ENCODE measurements around the gene GPR39.
"Not testable (repeated sequence)": the region's sequence is repeated elsewhere in the genome, so short reads cannot be mapped to it uniquely, and the experiment has no call there.

The GPR39 gene

DNA sequence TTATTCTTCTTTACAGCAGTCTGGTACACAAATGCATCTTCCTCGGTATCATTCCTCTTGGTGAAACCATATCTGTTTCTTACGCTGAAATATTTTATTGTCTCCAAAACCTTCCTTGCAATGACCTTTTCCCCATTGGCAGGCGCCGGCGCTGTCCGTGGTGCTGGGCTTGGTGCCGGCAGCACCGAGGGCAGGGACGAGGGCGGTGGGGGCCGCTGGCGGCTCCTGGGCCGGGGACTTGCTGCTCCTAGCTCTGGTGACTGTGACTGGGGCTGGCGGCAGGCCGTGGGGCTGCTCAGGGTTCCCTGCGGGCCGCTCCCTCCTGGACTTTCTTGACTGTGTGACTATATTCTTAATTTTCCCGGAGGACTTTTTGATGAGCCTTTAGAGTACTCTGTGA is 72.5 kb downstream of the GPR39 start:
- no peak for DNase-seq (ENCODE audit: low read depth in 2 of 3, low spot score in 1 of 3)

DNA sequence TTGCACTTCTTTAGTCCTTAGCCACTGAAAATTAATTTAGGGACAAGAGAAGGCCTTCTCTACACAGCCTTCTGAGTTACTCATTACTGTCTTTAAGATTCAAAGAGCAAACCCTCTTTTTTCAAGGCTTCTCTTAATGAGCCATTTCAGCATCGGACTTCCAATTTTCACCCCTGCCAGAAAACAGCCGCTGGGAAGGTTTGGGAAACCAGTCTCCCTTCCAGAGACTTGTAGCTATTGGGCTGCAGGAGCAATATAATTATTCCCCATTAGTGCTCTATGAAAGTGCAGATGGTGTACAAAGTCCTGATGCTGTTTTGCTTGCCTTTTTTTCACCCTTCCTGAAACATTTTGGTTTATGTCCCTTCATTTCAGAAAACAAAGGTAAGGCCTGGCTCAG is 79.3 kb downstream of the GPR39 start:
- no peak for DNase-seq (ENCODE audit: low read depth in 2 of 3, low spot score in 1 of 3)

DNA sequence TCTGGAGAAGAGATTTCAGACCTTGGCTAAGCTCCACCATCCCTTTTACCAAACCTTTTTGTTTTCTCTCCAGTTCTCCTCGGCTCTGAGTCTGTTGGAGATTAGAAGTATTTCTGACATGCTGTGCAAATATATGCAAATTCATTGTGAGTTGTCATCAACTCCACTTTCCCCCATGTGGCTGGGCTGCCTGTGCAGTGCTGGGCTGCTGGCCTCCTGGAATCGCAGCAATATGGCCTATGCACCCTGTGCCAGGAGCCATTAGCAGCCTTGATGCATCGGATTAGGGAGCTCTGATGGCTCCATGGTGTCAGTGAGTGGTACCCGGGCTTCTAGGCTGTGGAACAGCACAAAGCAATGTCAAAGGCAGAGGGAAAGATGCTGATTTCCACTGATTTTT is 80.0 kb downstream of the GPR39 start:
- DNase-seq (ENCODE audit: low read depth in 2 of 3, low spot score in 1 of 3), result no peak

- DNase-seq (ENCODE audit: low read depth in 2 of 3, low spot score in 1 of 3), result no peak
These were observed 81.0 kb downstream of the GPR39 start for GRCh38 chr2:132497591-132497990.

DNA sequence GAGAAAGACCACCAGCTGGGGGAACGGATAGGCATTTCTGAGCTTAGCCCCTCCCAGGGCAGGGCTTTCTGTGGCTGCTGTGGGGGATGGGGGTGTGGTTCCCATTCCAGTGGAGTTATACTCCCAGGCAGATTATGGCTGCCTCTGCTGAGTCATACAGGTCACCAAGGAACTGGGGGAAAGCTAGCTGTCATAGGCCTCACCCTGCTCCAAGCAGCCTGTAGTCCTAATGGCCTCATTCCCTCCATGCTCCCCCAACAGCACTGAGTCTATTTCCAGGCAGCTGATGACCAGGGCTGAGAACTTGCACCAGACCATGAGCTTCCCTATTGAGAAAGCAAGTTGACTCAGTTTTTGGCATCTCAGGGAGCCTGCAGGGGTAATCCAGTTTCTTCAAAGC is 87.1 kb downstream of the GPR39 start:
- no peak for DNase-seq (ENCODE audit: low read depth in 2 of 3, low spot score in 1 of 3)

GRCh38 chr2:132515010-132515409 is 98.4 kb downstream of the GPR39 start:
- no peak for DNase-seq (ENCODE audit: low read depth in 2 of 3, low spot score in 1 of 3)

DNA sequence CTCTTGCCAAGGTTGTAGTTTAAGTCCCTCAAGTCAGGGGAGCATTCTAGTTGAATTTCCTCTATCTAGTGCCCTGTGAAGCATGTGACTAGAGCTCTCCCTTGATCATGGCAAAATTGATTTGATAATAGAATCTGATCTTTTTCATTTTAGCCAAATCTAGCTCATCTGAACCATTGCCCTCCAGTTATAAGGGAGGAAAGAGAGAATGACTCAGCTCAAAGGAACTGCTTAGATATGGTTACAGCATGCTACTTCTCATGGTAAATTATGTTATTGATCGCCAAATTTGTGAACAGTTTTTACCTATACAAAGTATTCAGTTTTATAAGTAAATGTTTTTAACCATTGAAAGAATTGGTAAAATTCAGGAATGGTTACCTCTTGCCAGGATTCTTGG is 100.8 kb downstream of the GPR39 start:
- DNase-seq (ENCODE audit: low read depth in 2 of 3, low spot score in 1 of 3), result no peak

GRCh38 chr2:132518302-132518701 is 101.7 kb downstream of the GPR39 start:
- no peak for DNase-seq (ENCODE audit: low read depth in 2 of 3, low spot score in 1 of 3)

GRCh38 chr2:132519566-132519965 is 103.0 kb downstream of the GPR39 start:
- DNase-seq (ENCODE audit: low read depth in 2 of 3, low spot score in 1 of 3), result no peak

- no peak for DNase-seq (ENCODE audit: low read depth in 2 of 3, low spot score in 1 of 3)
These were observed 104.7 kb downstream of the GPR39 start for GRCh38 chr2:132521341-132521740.

GRCh38 chr2:132522901-132523300 is 106.3 kb downstream of the GPR39 start:
- no peak for DNase-seq (ENCODE audit: low read depth in 2 of 3, low spot score in 1 of 3)

GRCh38 chr2:132537061-132537460 is 120.5 kb downstream of the GPR39 start:
- not testable (repeated sequence) for DNase-seq (ENCODE audit: low read depth in 2 of 3, low spot score in 1 of 3)

- no peak for DNase-seq (ENCODE audit: low read depth in 2 of 3, low spot score in 1 of 3)
These were observed 121.8 kb downstream of the GPR39 start for GRCh38 chr2:132538331-132538855.

- DNase-seq (ENCODE audit: low read depth in 2 of 3, low spot score in 1 of 3), result no peak
These were observed 123.6 kb downstream of the GPR39 start for GRCh38 chr2:132540166-132540565.

DNA sequence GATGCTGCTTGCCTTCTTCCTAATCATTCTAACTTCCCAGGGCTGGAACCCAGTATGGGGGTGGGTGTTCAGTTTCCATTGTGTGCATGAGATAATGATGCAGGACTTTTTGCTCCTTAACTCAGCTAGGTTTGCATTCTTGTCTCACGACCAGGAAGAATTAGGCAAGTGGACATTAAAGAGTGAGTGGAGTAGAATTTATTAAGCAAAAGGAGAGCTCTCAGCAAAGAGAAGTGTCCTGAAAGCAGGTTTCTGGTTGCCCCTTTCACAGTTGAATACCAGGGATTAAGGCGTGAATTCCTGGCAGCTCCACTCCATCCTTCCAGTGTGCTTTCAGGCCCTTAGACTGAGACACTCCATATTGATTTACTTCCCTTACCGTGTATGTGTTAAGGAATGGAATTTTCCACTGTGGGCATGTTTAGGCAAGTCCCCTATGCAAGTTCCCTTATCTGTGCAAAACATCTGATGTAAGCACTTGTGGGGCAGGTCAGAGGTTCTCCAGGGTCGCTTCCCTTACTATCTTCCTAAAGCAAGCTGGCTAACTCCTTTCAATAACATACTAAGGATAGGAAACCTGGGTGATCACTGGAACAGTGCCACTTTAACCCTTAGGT is 126.5 kb downstream of the GPR39 start:
- DNase-seq (ENCODE audit: low read depth in 2 of 3, low spot score in 1 of 3), result no peak

- DNase-seq (ENCODE audit: low read depth in 2 of 3, low spot score in 1 of 3), result no peak
These were observed 127.5 kb downstream of the GPR39 start for GRCh38 chr2:132544006-132544630.

- peak; percentile 10 to 63 (median 29) for DNase-seq (ENCODE audit: low read depth in 2 of 3, low spot score in 1 of 3)
These were observed 130.6 kb downstream of the GPR39 start for GRCh38 chr2:132547090-132547687.

DNA sequence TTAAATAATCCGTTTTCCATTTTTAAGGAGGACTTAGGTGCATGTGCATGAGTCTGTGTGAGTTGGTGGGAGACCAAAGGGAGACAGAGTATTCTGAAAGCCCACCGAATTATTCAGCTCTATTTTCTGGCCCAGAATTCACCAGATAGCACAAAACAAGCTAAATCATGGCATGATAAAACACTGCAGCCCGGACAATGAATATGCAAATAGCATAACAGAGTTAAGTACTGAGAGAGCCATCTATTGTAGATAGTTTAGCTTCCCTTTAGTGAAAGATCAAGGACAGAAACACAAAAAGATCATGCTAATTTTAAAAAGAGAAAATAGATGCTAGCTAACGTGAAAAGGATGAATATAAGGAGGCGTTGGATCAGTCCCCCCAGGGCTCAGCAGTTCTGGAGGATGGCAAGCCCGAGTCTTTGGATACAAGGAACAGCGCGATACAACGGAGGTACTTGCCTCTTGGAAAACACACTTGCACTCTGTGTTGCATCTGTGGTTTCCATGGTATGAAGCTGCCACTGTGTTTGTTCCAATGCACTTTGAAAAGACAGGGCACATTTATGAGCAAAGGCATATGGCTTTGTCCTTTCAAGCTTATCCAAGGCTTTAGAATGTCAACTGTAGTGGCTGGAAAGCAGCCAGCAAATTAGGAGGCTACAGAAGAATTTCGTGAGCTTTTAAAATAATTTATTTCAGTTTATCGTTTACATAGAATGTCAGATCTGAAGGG is 133.5 kb downstream of the GPR39 start:
- no peak for DNase-seq (ENCODE audit: low read depth in 2 of 3, low spot score in 1 of 3)

DNA sequence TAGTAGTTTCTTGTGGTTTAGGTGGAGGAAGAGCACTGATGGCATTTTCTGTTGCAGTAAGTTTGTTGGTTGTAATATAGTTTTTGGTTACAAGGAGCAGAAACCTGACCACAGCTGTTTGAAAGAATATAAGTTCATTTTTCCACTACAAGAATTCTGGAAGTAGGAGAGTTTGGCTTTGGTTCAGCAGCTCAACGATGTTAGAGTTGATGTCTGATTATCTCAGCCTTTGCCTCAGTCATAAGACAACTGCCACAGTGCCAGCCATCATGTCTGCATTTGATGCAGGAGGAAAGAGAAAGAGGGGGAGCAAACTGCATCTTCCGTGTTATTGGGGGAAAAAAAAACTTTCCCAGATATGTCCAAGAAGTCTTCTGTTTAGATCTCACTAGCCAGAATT is 134.3 kb downstream of the GPR39 start:
- DNase-seq (ENCODE audit: low read depth in 2 of 3, low spot score in 1 of 3), result no peak

- DNase-seq (ENCODE audit: low read depth in 2 of 3, low spot score in 1 of 3), result no peak
These were observed 141.1 kb downstream of the GPR39 start for GRCh38 chr2:132557694-132558093.

GRCh38 chr2:132559326-132559725 is 142.7 kb downstream of the GPR39 start:
- DNase-seq (ENCODE audit: low read depth in 2 of 3, low spot score in 1 of 3), result no peak

DNA sequence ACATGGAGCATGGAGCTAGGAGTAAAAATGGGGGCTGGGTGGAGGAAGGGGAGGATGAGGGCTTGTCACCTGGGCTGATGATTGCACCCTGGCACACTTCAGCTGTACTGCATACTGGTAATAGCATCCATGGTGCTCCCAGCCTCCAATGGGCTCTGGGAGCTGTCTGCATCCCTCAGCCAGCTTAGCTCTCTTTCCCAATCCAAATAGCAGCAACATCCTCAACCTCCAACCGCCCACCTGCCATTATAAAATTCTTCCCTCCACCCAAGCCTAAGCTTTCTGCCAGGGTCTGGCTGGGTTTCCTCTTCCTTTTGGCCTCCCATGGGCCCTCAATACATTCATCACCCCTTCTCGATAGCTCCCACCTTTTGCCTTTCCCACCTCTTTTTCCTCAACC is 143.3 kb downstream of the GPR39 start:
- DNase-seq (ENCODE audit: low read depth in 2 of 3, low spot score in 1 of 3), result no peak
